ENCODE measurements around the gene PPP2R5C. TPM values are rescaled to one million over a fixed set of nuclear protein-coding genes. Genes with fewer than 3 reads are reported as not detected.

The PPP2R5C gene
- total RNA-seq, 1 donor from 2014 or later = 55.3 TPM

GRCh38 chr14:101914083-101914482, 152.6 kb downstream of the PPP2R5C start:
- H3K27ac ChIP-seq (ENCODE audit: low read depth, low read length) = no peak overlapping the region
- H3K27me3 ChIP-seq (ENCODE audit: control insufficient read depth in 3 of 3, insufficient read depth in 3 of 3, low read length in 3 of 3) = no peaks in the 10 kb centered on the region
- H3K4me3 ChIP-seq (ENCODE audit: low read length in 3 of 3) = no peak overlapping the region
- no peaks in the 10 kb centered on the region for H3K4me1 ChIP-seq (ENCODE audit: control insufficient read depth in 3 of 3, insufficient read depth in 3 of 3, low read length in 3 of 3)
- no peaks in the 10 kb centered on the region for H3K9me3 ChIP-seq (ENCODE audit: control insufficient read depth in 3 of 3, low read length in 3 of 3)
- H3K9ac ChIP-seq (ENCODE audit: low read depth in 1 of 3, low read length in 3 of 3) = no peak overlapping the region
- H3K36me3 ChIP-seq (ENCODE audit: control insufficient read depth in 3 of 3, insufficient read depth in 3 of 3, low read length in 3 of 3) = peaks cover 22 to 42% (median 40%) of the 10 kb centered on the region in 3 donors

GRCh38 chr14:101915871-101916815, 154.6 kb downstream of the PPP2R5C start:
- no peak overlapping the region for H3K9ac ChIP-seq (ENCODE audit: low read depth in 1 of 3, low read length in 3 of 3)
- no peak overlapping the region for H3K4me3 ChIP-seq (ENCODE audit: low read length in 3 of 3)
- peaks cover 17 to 33% (median 32%) of the 10 kb centered on the region in 3 donors for H3K36me3 ChIP-seq (ENCODE audit: control insufficient read depth in 3 of 3, insufficient read depth in 3 of 3, low read length in 3 of 3)
- no peak overlapping the region for H3K27ac ChIP-seq (ENCODE audit: low read depth, low read length)
- no peaks in the 10 kb centered on the region for H3K27me3 ChIP-seq (ENCODE audit: control insufficient read depth in 3 of 3, insufficient read depth in 3 of 3, low read length in 3 of 3)
- no peaks in the 10 kb centered on the region for H3K9me3 ChIP-seq (ENCODE audit: control insufficient read depth in 3 of 3, low read length in 3 of 3)
- no peaks in the 10 kb centered on the region for H3K4me1 ChIP-seq (ENCODE audit: control insufficient read depth in 3 of 3, insufficient read depth in 3 of 3, low read length in 3 of 3)

DNA sequence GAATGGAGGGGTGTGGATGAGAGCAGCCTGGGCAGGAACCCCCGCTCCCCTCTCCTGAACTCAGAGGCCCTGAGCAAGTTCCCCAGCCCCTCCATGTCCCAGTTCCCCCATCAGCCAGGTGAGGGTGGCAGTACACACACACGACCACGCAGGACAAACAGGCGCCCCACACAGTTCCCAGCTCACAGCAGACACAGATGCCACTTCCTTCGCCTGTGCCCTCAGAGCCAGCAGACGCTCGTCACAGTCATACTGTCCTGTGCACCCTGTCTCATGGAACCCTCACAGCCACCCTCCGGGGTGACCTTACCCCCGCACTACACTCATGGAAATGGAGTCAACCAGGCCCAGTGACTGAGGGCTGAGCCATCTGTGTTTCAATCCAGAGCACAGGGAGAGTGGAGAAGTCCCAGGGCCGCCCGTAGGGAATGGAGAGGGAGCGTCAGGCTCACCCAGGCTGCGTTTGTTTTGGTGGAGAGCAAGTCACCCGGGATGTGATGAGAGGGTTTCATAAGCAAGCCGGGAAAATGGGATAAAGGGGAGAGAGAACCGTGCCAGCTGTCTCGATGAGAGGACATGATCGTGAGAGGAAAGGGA, 155.4 kb downstream of the PPP2R5C start:
- H3K27ac ChIP-seq (ENCODE audit: low read depth, low read length) = no peak overlapping the region
- H3K36me3 ChIP-seq (ENCODE audit: control insufficient read depth in 3 of 3, insufficient read depth in 3 of 3, low read length in 3 of 3) = peaks cover 17 to 33% (median 30%) of the 10 kb centered on the region in 3 donors

GRCh38 chr14:101917413-101918017, 156.0 kb downstream of the PPP2R5C start:
- Histone ChIP-seq H3K27ac (ENCODE audit: low read depth, low read length) (no peak overlapping the region), H3K27me3 (ENCODE audit: control insufficient read depth in 3 of 3, insufficient read depth in 3 of 3, low read length in 3 of 3) (no peaks in the 10 kb centered on the region), H3K9ac (ENCODE audit: low read depth in 1 of 3, low read length in 3 of 3) (no peak overlapping the region), H3K4me1 (ENCODE audit: control insufficient read depth in 3 of 3, insufficient read depth in 3 of 3, low read length in 3 of 3) (no peaks in the 10 kb centered on the region), H3K9me3 (ENCODE audit: control insufficient read depth in 3 of 3, low read length in 3 of 3) (no peaks in the 10 kb centered on the region), H3K36me3 (ENCODE audit: control insufficient read depth in 3 of 3, insufficient read depth in 3 of 3, low read length in 3 of 3) (peaks cover 16 to 33% (median 29%) of the 10 kb centered on the region in 3 donors), H3K4me3 (ENCODE audit: low read length in 3 of 3) (no peak overlapping the region)

More for the DNA sequence above, 155.4 kb downstream of the PPP2R5C start:
- Histone ChIP-seq H3K4me3 (ENCODE audit: low read length in 3 of 3) (no peak overlapping the region), H3K4me1 (ENCODE audit: control insufficient read depth in 3 of 3, insufficient read depth in 3 of 3, low read length in 3 of 3) (no peaks in the 10 kb centered on the region), H3K27me3 (ENCODE audit: control insufficient read depth in 3 of 3, insufficient read depth in 3 of 3, low read length in 3 of 3) (no peaks in the 10 kb centered on the region), H3K9ac (ENCODE audit: low read depth in 1 of 3, low read length in 3 of 3) (no peak overlapping the region), H3K9me3 (ENCODE audit: control insufficient read depth in 3 of 3, low read length in 3 of 3) (no peaks in the 10 kb centered on the region)

- H3K9ac ChIP-seq (ENCODE audit: low read depth in 1 of 3, low read length in 3 of 3) = no peak overlapping the region
- no peaks in the 10 kb centered on the region for H3K9me3 ChIP-seq (ENCODE audit: control insufficient read depth in 3 of 3, low read length in 3 of 3)
- peaks cover 13 to 34% (median 27%) of the 10 kb centered on the region in 3 donors for H3K36me3 ChIP-seq (ENCODE audit: control insufficient read depth in 3 of 3, insufficient read depth in 3 of 3, low read length in 3 of 3)
- H3K27ac ChIP-seq (ENCODE audit: low read depth, low read length) = no peak overlapping the region
- no peaks in the 10 kb centered on the region for H3K27me3 ChIP-seq (ENCODE audit: control insufficient read depth in 3 of 3, insufficient read depth in 3 of 3, low read length in 3 of 3)
- no peak overlapping the region for H3K4me3 ChIP-seq (ENCODE audit: low read length in 3 of 3)
- no peaks in the 10 kb centered on the region for H3K4me1 ChIP-seq (ENCODE audit: control insufficient read depth in 3 of 3, insufficient read depth in 3 of 3, low read length in 3 of 3)
These were observed 156.8 kb downstream of the PPP2R5C start for GRCh38 chr14:101918065-101918989.

- peaks cover 4 to 16% (median 14%) of the 10 kb centered on the region in 3 donors for H3K36me3 ChIP-seq (ENCODE audit: control insufficient read depth in 3 of 3, insufficient read depth in 3 of 3, low read length in 3 of 3)
- H3K4me3 ChIP-seq (ENCODE audit: low read length in 3 of 3) = no peak overlapping the region
- H3K9me3 ChIP-seq (ENCODE audit: control insufficient read depth in 3 of 3, low read length in 3 of 3) = no peaks in the 10 kb centered on the region
- H3K27ac ChIP-seq (ENCODE audit: low read depth, low read length) = no peak overlapping the region
- H3K9ac ChIP-seq (ENCODE audit: low read depth in 1 of 3, low read length in 3 of 3) = no peak overlapping the region
- no peaks in the 10 kb centered on the region for H3K4me1 ChIP-seq (ENCODE audit: control insufficient read depth in 3 of 3, insufficient read depth in 3 of 3, low read length in 3 of 3)
- no peaks in the 10 kb centered on the region for H3K27me3 ChIP-seq (ENCODE audit: control insufficient read depth in 3 of 3, insufficient read depth in 3 of 3, low read length in 3 of 3)
These were observed 158.8 kb downstream of the PPP2R5C start for GRCh38 chr14:101920271-101920670.

DNA sequence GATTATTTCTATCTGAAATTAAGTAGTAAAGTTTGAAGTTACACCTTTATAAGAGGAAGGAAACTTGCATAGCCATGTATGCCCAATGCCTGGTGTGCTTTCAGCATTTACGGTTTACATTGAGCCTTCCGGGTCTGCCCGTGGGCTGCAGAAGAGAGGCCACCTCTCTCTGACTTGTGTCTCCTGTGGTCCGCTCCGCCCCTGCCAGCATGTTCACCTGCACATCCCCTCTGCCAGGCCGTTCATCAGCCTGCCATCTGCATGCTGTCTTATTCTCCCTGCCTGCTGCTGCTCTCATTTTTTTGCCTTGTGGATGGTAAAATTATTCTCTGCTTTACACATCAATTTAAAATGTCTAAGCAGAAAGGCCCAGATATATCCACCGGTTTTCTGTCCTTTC, 161.4 kb downstream of the PPP2R5C start:
- Histone ChIP-seq H3K4me1 (ENCODE audit: control insufficient read depth in 3 of 3, insufficient read depth in 3 of 3, low read length in 3 of 3) (peaks cover 4 to 10% (median 9%) of the 10 kb centered on the region in 3 donors), H3K27me3 (ENCODE audit: control insufficient read depth in 3 of 3, insufficient read depth in 3 of 3, low read length in 3 of 3) (no peaks in the 10 kb centered on the region), H3K9me3 (ENCODE audit: control insufficient read depth in 3 of 3, low read length in 3 of 3) (no peaks in the 10 kb centered on the region), H3K36me3 (ENCODE audit: control insufficient read depth in 3 of 3, insufficient read depth in 3 of 3, low read length in 3 of 3) (peaks cover 2 to 11% (median 5%) of the 10 kb centered on the region in 3 donors), H3K9ac (ENCODE audit: low read depth in 1 of 3, low read length in 3 of 3) (no peak overlapping the region), H3K27ac (ENCODE audit: low read depth, low read length) (no peak overlapping the region), H3K4me3 (ENCODE audit: low read length in 3 of 3) (no peak overlapping the region)

GRCh38 chr14:101925152-101925551, 163.6 kb downstream of the PPP2R5C start:
- Histone ChIP-seq H3K36me3 (ENCODE audit: control insufficient read depth in 3 of 3, insufficient read depth in 3 of 3, low read length in 3 of 3) (peaks cover 3 to 9% (median 7%) of the 10 kb centered on the region in 3 donors), H3K4me3 (ENCODE audit: low read length in 3 of 3) (no peak overlapping the region), H3K9ac (ENCODE audit: low read depth in 1 of 3, low read length in 3 of 3) (no peak overlapping the region), H3K4me1 (ENCODE audit: control insufficient read depth in 3 of 3, insufficient read depth in 3 of 3, low read length in 3 of 3) (peaks cover 15 to 23% (median 19%) of the 10 kb centered on the region in 3 donors), H3K27me3 (ENCODE audit: control insufficient read depth in 3 of 3, insufficient read depth in 3 of 3, low read length in 3 of 3) (no peaks in the 10 kb centered on the region), H3K9me3 (ENCODE audit: control insufficient read depth in 3 of 3, low read length in 3 of 3) (no peaks in the 10 kb centered on the region), H3K27ac (ENCODE audit: low read depth, low read length) (no peak overlapping the region)

- Histone ChIP-seq H3K9ac (ENCODE audit: low read depth in 1 of 3, low read length in 3 of 3) (peak overlapping the region in 1 of 3 donors; percentile 25), H3K27me3 (ENCODE audit: control insufficient read depth in 3 of 3, insufficient read depth in 3 of 3, low read length in 3 of 3) (no peaks in the 10 kb centered on the region), H3K4me1 (ENCODE audit: control insufficient read depth in 3 of 3, insufficient read depth in 3 of 3, low read length in 3 of 3) (peaks cover 15 to 23% (median 19%) of the 10 kb centered on the region in 3 donors), H3K27ac (ENCODE audit: low read depth, low read length) (peak overlapping the region; percentile 82), H3K36me3 (ENCODE audit: control insufficient read depth in 3 of 3, insufficient read depth in 3 of 3, low read length in 3 of 3) (peaks cover 3 to 8% (median 7%) of the 10 kb centered on the region in 3 donors), H3K9me3 (ENCODE audit: control insufficient read depth in 3 of 3, low read length in 3 of 3) (no peaks in the 10 kb centered on the region), H3K4me3 (ENCODE audit: low read length in 3 of 3) (no peak overlapping the region)
These were observed 164.6 kb downstream of the PPP2R5C start for GRCh38 chr14:101926085-101926484.
